Stimulated activated CD4-positive, alpha-beta T cell treated with anti-CD3 and anti-CD28 coated beads, Interleukin-2, amount 100 ng/mL, for 48 hours (primary cell): ENCODE data around the gene ENDOD1.
"Not testable (repeated sequence)": the region's sequence is repeated elsewhere in the genome, so short reads cannot be mapped to it uniquely, and the experiment has no call there.

Experiments used
- DNase-seq, 2 donors: peaks; one replicate each; pipeline ENCODE4 v3.0.0-alpha.2; 2020

ENDOD1 gene

DNA sequence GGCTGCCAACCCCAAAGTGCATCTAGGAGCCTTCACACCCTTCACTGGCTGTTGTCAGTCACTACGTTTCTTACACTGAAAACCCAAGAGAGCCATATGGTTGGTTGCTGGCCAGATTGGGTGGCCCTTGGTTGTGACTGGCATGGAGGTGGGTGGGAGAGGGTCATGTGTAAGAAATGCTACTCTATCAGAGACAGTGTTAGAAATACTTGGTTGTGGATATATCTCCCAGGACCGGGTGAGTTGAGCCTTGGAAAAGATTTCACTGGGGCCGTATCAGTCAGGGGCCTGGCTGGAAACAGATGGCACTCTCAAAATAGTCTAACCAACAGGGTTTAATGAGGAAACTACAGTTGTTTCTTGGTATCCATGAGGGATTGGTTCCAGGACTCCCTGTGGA lies 15.2 kb downstream of the ENDOD1 start:
- no peak for DNase-seq

DNA sequence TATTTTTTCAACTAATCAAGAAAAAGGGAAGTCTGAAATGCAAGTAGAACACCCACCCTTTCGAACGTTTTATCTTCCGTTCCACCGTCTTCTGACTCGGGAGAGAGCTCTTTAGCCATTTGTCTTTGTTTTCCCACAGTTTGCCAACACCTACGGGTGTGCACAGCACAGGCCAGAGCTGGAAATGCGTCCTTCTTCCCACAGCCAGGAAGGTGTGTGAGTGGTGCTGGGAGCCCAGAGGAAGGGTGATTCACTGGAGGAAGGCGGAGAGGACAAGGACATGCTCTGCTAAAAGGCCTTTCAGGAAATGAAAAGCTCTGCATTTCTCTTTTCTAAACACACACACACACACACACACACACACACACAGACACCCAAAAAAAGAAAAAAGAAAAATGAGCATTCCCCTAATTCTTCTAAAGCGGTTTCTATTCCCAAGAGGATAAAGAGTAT lies 18.5 kb downstream of the ENDOD1 start:
- DNase-seq = no peak

- no peak for DNase-seq
Measured at GRCh38 chr11:95108671-95109551, 19.3 kb downstream of the ENDOD1 start.

GRCh38 chr11:95111471-95111870 lies 21.8 kb downstream of the ENDOD1 start:
- DNase-seq = not testable (repeated sequence)

DNA sequence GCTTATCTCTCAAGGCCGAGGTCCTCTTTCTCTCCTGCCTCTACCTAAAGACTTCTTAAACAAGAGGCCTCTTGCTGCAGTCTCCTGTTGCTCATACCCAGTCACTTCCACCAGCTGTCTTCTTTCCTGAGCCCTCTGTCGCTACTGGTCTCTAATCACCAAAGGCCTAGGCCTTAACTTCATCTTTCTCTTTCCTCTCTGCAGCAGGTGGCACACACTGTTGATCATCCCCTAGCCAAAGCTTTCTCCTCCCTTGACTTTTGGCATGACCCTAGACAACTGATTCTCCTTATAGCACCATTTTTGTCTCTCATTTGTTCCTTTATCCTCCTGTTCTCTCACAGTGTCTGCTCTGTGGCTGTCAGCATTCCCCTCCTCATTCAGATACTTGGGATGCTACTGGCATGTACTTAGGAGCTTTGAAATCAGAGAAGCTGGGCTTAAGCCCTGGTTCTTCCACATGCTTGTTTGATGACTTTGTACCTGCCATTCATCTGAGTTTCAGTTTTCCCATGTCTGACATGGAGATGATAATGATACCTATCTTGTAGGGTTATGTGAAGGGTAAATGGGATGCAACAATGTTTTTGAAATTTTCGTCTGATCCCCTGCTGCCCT lies 22.4 kb downstream of the ENDOD1 start:
- no peak for DNase-seq

- no peak for DNase-seq
Measured at GRCh38 chr11:95115597-95115996, 26.0 kb downstream of the ENDOD1 start.

GRCh38 chr11:95119361-95120060 lies 29.9 kb downstream of the ENDOD1 start:
- no peak for DNase-seq

DNA sequence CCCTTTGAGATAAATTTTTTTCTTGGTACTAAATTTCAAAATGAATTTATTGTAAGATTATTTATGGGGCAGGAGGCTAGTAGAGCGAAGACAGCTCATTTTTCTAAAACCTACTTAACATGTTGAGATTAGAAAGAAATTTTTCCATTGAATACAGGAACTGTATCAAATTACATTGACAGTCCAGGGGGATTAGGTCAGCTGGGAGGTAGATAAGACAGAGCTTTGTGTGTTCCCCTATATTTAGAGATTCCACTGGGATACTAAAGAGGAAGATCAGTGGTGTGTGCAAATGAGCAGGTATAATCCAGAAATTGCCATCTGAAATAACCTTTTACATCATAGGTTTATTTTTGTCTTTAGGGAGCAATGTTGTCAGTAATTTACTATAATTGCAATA lies 32.1 kb downstream of the ENDOD1 start:
- DNase-seq = no peak

GRCh38 chr11:95123556-95123955 lies 33.9 kb downstream of the ENDOD1 start:
- DNase-seq = no peak

GRCh38 chr11:95128602-95129001 lies 39.0 kb downstream of the ENDOD1 start:
- no peak for DNase-seq

GRCh38 chr11:95132956-95133355 lies 43.3 kb downstream of the ENDOD1 start:
- no peak for DNase-seq

DNA sequence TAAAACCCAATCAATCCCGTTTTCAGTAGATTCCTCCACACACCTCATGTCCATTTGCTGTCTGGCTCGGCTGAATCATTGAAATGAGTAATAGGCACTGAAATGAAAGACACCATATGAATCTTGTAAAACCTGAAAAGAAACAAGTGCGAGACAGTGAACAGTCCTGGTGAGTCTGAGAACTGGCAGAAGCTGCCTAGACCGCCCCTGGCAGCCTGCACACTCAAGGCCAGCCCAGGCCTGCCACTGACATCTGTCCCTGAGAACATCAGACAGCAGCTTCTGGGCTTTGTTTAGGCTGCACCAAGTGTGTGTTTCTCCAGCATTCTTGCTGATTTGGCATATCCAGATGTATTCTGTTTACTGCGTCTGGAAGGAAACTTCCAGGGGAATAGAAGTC lies 44.8 kb downstream of the ENDOD1 start:
- DNase-seq = no peak

DNA sequence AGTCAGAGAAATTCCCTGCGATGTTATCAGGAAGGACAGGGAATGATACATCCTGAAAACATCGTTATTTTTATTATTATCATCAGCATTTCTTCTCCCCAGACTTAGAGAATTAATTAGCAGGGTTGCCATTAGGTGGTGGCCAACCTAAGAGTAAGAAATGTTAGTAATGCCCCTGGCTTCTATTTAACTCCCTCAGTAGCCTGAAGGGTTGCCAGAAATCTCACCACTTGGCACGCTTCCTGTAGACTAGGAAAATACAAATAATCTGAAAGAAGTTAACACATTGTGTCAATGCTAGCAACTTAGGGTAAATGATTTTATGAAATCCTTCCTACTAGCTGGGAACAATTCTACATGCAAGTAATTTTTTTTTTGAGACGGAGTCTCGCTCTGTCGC lies 45.5 kb downstream of the ENDOD1 start:
- DNase-seq = no peak

- DNase-seq = no peak
Measured at GRCh38 chr11:95135880-95136279, 46.2 kb downstream of the ENDOD1 start.

DNA sequence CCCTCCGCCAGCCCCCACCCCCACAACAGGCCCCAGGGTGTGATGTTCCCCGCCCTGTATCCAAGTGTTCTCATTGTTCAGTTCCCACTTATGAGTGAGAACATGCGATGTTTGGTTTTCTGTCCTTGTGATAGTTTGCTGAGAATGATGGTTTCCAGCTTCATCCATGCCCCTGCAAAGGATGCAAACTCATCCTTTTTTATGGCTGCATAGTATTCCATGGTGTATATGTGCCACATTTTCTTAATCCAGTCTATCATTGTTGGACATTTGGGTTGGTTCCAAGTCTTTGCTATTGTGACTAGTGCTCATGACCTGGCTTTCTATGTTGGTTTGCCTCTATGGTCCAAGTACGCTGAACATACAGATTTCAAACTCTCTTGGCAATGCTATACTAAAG lies 47.1 kb downstream of the ENDOD1 start:
- not testable (repeated sequence) for DNase-seq

- DNase-seq = no peak
Measured at GRCh38 chr11:95137299-95137698, 47.7 kb downstream of the ENDOD1 start.

DNA sequence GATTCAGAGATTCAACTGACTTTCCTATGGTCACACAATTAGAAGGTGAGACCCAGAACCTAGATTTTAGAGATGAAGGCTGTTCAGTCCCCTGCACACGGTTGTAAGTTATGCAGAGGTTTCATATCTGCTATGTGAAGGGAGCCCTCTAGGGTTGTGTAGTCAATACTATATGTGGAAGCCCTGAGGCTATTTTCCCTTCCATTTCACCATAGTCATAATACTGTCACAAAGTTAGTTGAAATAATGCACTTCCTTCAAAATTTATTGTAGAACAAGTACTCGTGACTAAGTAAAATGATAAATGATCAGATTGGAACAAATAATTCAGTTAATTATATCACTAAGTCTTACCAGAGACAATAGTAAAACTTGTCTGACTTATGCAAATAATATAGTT lies 48.8 kb downstream of the ENDOD1 start:
- DNase-seq = no peak

GRCh38 chr11:95140397-95141033 lies 50.9 kb downstream of the ENDOD1 start:
- no peak for DNase-seq

DNA sequence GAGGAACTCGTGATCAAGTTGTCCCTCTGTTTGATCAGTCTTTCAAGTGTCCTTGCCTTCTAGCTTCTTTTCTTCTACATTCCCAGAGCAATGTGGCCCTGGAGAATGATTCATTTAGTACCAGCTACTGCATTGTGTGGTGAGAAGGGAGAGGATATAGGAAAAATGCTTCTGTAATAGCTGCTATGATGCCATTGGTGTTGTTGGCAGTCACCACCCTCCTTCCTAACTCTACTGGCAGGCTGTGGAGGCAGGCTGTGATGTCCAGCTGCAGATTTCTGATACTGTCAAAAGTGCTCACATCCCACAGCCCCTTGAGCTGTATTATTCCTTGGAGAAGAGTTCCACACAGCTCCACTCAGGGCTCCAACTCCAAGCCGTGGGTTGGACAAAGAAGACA lies 52.8 kb downstream of the ENDOD1 start:
- DNase-seq = no peak

DNA sequence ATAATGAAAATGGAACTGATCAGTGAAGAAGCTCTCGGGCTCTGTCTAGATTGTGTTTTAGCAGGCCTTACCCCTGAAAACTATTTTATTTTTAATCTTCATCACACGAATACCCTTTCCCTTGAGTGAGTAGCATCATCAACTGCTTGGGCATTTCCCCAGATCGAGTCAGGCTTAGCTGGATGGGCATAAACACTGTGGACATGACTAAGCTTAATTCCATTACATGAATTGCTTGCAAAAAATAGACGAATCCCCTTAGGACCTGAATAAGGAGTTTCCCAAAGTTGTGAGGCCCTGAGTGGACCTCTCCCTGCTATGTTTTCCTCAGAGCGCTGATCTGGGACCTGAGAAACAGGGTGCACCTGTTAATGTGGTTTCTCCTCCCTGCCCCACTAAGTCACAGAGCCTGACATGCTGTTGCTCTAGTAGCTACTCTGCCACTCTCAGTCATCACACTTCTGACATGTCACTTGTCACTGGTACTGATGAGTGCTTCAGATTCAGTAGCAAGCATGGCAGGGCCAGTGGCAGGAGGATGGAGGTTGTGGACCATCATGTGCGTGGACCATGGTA lies 53.5 kb downstream of the ENDOD1 start:
- DNase-seq = no peak

- DNase-seq = no peak
Measured at GRCh38 chr11:95144313-95145235, 54.9 kb downstream of the ENDOD1 start.
